CD4-positive, alpha-beta T cell treated with Interleukin-6 for 4 hours (primary cell): ENCODE measurements around the gene MAGEA9.
"Not testable (repeated sequence)": the region's sequence is repeated elsewhere in the genome, so short reads cannot be mapped to it uniquely, and the experiment has no call there.

Source experiments
- DNase-seq: peaks from one replicate; pipeline ENCODE4 v3.0.0-alpha.2; 2020; ENCODE audit warnings: mixed read lengths

MAGEA9 gene, protein sequence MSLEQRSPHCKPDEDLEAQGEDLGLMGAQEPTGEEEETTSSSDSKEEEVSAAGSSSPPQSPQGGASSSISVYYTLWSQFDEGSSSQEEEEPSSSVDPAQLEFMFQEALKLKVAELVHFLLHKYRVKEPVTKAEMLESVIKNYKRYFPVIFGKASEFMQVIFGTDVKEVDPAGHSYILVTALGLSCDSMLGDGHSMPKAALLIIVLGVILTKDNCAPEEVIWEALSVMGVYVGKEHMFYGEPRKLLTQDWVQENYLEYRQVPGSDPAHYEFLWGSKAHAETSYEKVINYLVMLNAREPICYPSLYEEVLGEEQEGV

GRCh38 chrX:149781727-149782126, at the start of gene MAGEA9:
Gene MAGEA9 (plus strand): TSS chrX:149781930. CDS start chrX:149786211, 4,281 bp downstream.
- DNase-seq, result not testable (repeated sequence)

- not testable (repeated sequence) for DNase-seq
Measured at GRCh38 chrX:149742269-149742668, 39.5 kb upstream of the MAGEA9 start.

- not testable (repeated sequence) for DNase-seq
Measured at GRCh38 chrX:149746390-149747007, 35.2 kb upstream of the MAGEA9 start.

GRCh38 chrX:149757206-149758067, 24.3 kb upstream of the MAGEA9 start:
- DNase-seq, result no peak

GRCh38 chrX:149758068-149758714, 23.5 kb upstream of the MAGEA9 start:
- DNase-seq, result no peak

- not testable (repeated sequence) for DNase-seq
Measured at GRCh38 chrX:149758715-149759078, 23.0 kb upstream of the MAGEA9 start.

DNA sequence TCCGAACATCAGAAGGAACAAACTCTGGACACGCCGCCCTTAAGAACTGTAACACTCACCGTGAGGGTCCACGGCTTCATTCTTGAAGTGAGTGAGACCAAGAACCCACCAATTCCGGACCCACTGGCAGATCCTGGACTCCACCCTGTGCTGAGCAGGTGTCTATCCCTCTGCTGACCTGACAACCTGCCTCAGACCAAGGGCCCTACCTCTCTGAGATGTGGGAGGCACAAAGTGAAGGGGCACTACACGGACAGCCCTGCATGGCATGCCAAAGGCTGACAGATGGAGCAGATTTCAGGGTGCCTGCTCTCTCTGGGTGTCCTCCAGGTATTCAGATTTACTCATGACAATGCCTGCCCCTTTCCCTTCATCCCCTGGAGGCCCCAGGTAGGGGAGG, 21.9 kb upstream of the MAGEA9 start:
- no peak for DNase-seq

DNA sequence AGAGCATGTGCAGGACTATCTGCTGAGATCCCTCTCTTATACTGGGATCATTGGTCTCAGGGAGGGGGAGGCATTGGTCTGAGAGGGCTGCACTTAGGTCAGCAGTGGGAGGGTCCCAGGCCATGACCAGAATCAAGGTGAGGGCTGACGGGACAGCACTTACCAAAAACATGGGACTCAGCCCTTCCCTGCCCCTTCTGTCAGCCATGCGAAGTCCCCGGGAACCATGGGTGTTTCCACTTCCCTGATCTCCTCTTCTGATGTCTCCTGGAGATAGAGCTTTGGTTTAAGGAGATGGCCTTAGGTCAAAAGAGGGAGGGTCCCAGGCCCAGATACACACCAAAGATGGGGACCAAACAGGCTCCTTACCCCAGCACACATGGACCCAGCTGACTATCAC, 20.8 kb upstream of the MAGEA9 start:
- DNase-seq, result no peak

DNA sequence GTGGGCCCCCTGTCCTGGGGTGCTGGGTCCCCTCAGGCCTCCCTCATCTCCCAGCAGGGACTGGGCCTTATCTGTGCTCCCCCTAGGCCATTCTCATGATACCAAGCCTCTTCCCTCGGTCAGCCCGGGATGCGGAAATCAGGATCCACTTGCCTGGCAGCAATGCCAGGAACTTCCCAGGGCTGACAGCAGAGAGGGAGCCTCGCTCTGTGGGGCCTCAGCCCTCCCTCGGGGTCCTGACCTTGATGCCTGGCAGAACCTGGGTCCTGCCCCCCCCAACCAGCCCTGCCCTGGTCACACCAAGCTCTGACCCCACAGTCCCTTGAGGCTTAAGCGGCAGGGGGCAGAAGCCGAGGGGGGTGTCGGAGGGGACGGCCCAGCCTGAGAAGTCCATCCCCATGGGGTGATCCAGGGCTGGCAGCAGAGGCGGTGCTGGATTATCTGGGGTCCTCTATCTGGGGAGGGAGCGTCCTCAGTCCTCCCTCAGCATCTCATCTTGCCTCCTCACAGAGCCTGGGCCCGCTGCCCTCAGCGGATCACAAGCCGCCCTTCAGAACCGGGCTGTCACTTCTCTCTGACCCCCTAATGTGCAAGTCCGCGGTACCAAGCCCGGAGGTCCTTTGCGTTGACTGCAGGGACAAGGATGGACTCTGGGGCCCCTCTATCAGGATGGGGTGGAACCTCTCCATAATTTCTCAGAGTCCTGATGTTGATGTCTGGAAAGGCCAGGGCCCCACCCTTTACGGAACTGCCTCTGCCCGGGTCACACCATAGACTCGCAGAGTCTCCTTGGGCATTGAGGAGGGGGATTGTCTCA, 19.7 kb upstream of the MAGEA9 start:
- DNase-seq, result not testable (repeated sequence)

- no peak for DNase-seq
Measured at GRCh38 chrX:149762696-149763614, 18.8 kb upstream of the MAGEA9 start.

DNA sequence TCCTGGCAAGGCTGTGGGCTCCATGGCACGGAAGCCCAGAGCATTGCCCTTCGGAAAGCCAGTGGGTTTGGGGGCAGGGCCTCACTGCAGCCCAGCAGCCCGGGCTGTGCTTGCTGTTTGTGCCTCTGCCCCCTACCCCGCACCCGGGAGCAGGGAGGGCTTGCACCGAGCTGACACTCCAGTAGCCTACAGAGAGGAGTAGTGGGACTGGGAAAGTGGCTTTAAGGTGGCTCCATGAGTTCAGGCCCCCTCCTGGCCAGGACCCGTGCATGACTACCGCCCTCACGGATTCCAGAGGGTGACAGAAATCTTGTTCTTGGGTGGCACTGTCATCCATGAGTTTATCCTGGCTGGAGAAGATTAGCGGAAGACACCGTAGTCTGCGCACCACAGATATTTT, 11.4 kb upstream of the MAGEA9 start:
- not testable (repeated sequence) for DNase-seq

DNA sequence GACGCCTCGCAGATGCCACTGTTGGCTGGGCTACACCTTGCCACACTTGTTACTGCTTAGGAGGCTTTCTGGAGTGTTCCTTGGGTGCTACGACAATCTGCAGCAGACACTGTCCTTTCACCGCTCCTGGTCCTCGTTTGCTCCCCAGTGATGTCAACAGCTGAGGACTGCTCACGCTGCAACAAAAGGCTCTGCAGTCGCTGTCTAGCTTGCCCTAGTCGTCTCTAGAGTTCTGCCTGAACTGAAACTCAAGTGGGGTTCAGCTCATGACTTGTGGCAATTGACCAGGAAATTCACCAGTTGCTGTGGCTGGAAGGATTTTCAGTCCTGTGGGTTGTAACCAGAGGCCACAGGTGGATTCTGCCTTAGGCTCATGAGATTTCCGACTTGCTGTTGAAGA, 8.7 kb upstream of the MAGEA9 start:
- not testable (repeated sequence) for DNase-seq

- not testable (repeated sequence) for DNase-seq
Measured at GRCh38 chrX:149773768-149774167, 8.0 kb upstream of the MAGEA9 start, which contains the start of gene HSFX1. Gene HSFX1 (plus strand): TSS chrX:149774068. CDS start chrX:149774682, 614 bp downstream.

DNA sequence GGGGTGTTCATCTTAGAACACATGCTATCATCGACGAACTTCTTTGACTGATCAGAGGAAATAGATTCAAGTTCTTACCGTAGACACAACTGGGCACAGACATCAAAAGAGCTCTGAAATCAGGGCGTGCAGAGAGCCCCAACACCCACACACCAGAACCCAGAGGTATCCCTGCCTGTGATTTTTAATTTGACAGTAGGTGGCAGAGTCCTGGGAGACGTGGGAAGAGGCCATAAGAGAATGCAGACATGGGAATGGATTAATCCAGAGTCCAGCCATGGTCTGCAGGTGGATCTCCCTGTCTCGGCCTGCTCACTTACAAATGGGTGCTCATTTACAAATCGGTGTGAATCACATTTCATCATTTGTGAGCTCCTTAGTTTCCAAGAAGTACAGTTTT, 3.7 kb upstream of the MAGEA9 start:
- not testable (repeated sequence) for DNase-seq

- not testable (repeated sequence) for DNase-seq
Measured at GRCh38 chrX:149795531-149795930, 13.8 kb downstream of the MAGEA9 start.

GRCh38 chrX:149799095-149799714, 17.5 kb downstream of the MAGEA9 start:
- no peak for DNase-seq

GRCh38 chrX:149799938-149800337, 18.2 kb downstream of the MAGEA9 start:
- DNase-seq, result no peak

- no peak for DNase-seq
Measured at GRCh38 chrX:149803458-149804062, 21.8 kb downstream of the MAGEA9 start.

- DNase-seq, result no peak
Measured at GRCh38 chrX:149804102-149804501, 22.4 kb downstream of the MAGEA9 start.
